Fibroblast of peridontal ligament (primary cell): ENCODE results near the gene SLC35F3.

ENCODE experiments used
- DNase-seq: peaks from one replicate; pipeline ENCODE4 v3.0.0-alpha.2; 2010; ENCODE audit errors: extremely low read depth

The SLC35F3 gene

DNA sequence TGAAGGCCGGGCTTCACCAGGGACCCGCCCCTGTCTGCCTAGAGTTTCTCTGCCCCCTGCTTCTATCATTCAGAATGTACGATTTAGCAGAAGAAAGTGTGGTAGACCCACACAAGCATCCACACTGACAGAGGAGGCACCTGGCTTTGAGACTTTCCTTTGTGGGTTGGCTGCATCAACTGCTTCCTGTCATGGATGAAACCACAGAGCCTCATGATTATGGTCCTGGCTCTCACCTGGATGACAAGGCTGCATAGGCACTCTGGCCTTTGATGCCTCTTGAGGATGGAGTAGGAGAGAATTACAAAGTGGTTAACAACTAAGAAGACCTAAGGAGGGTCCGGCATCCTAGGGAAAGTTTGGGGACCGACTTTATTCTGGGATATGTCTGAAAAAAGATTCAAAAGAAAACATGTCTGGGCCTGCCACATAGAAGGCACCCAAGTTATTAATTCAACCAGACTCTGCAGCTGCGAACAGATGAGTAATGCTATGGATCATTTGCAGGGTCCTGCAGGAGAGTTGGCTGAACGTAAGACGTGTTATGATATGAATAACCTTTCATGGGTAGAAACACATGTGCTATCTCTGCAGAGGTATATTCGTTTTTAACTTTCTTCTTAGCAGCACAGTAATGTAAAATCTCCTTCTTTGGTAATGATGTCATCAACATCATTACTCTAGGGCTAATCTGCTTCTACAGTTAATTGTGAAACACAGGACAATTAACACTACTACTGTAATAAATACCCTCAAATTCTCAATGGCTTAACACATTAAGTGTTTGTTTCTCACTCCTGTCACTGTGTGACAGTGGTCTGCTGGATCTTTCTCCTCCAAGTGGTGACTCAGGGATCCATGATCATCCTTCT, 136.2 kb downstream of the SLC35F3 start:
- no peak for DNase-seq

GRCh38 chr1:234044079-234044478, 139.6 kb downstream of the SLC35F3 start:
- no peak for DNase-seq

DNA sequence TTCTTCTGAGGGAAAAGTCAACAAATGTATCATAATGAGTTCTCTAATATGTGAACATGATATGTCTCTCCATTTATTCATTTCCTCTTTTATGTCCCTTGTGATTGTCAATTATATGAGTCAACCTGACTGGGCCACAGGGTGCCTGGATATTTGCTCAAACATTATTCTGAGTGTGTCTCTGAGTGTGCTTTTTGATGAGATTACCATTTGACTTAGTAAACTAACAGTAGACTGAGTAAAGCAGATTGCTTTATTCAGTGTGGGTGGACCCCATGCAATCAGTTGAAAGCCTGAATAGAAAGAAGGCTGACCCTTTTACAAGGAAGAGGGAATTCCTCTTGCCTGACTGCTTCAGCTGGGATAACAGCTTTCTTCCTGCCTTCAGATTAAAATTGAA, 142.6 kb downstream of the SLC35F3 start:
- DNase-seq = no peak

DNA sequence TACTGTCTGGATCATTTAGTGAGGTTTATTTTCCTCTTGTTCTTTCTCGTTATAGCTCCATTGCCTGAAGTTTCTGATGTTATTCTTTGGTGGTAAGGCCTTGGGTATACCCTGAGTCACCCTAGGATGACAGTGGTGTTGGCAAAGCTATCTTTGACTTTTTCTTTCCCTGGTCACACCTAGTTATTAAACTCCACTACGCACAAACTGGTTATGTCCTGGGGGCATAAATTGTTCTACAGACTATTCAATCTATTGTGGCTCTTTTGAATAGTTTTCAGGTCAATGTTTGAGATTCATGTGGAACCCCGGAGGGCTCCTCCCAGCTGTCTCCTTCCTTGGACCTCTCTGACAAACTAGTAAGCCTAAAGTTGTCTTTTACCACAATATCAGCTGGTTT, 157.7 kb downstream of the SLC35F3 start:
- no peak for DNase-seq

GRCh38 chr1:234065794-234066447, 161.4 kb downstream of the SLC35F3 start:
- DNase-seq = peak; percentile 34

- no peak for DNase-seq
Observed at GRCh38 chr1:234067581-234068337, 163.3 kb downstream of the SLC35F3 start.

DNA sequence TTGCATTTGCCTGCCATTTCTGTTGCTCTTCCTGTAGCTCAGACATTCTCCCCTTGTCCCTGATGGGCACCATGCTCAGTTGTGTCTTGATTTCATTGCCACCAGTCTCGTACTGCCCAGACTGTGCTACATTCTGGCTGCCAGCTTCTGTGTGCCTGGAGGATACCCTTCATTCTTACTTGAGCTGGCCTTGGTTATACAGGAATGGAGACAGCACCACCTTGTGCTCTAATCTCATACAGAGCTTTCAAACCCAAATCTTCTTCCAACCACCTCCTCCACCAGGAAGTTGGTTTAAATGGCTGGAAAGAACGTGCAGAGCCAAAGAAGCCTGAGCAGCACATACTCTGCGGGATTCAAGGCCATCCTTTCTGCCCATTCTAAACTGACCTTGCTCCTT, 165.3 kb downstream of the SLC35F3 start:
- DNase-seq = no peak

DNA sequence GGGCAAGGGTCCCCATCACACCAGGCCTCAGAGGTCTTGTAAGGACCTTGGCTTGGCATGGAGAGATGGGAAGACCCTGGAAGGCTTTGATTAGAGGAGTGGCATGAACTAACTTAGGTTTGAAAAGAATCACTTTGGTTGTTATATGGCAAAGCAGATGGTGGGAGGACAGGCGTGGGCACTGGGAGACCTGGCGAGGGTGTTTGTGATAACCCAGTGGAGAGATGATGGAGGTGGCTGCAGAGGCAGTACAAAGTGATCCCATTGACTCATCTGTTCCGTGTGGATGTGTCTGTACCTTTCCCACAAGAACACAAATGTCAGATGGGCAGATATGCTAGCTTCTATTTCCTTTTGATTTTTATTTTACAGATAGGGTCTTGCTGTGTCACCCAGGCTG, 168.3 kb downstream of the SLC35F3 start:
- no peak for DNase-seq

DNA sequence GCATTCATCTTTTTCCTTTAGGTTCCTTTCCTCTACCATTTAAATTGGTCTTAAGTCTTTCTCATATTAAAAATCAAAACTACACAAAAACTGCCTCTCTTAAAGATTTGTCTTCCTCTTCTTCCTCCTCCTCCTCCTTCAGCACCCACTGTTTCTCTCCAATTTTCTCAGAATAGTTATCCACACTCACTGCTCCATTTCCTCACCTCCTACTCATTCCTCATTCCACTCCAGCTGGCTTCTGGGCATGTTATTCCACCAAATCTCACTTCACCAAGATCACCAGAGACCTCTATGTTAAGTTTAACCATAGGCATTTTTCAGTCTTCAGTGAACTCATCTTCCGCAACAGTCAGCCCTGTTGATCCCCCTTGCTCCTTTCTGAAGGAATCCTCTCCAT, 173.7 kb downstream of the SLC35F3 start:
- no peak for DNase-seq

DNA sequence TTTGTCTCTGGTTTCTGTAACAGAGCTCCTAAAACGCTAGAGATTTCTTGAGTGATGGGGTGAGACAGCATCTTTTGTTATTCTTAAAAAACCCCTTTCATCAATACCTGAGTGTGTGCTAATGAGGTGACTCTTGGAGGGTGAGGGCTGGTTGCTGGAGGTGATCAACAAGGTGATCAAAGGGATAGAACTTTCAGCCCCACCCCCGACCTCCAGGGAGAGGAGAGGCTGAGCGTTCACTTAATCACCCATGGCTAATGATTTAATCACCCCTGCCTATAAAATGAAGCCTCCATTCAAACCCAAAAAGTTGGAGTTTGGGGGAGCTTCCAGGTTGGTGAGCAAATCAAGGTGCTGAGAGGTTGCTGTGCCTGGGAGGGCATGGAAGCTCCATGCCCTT, 175.4 kb downstream of the SLC35F3 start:
- DNase-seq = no peak

DNA sequence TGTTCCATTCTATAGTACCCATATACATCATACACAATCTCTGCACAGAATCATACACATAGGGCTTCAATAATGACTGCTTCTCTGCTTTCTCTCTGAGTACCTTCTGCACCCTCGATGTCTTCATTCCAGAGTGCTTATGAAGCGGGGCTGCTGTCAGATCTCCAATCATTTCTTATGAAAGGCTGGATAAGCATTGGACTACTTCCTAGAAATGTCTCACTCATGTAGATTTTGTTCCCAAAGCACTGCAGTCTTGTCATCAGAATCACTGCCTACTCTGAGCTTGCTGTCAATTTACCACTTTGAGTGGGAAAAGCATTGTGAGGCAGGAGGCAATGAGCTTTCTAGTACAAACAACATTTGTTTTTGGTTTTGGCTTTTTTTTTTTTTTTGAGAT, 179.0 kb downstream of the SLC35F3 start:
- DNase-seq = no peak

DNA sequence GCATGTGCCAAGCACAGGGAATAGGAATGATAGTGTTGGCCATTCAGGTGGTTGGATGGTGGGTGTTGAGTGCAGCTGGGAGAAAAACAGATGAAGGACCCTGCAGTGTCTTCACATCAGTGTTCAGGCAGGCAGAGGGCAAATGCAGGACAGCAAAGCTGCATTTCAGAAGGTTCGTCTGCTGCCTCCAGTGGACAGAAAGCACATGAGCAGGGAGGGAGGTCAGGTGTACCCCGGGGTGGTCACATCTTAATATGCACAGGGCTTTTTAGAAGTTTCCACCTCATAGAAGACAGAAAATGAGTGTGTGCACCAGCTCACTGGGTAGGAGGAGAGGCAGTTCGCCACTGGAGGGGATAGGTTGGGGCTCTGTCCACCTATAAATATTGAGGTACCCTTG, 184.9 kb downstream of the SLC35F3 start:
- no peak for DNase-seq

- no peak for DNase-seq
Observed at GRCh38 chr1:234090212-234091064, 186.0 kb downstream of the SLC35F3 start.

GRCh38 chr1:234091065-234091401, 186.6 kb downstream of the SLC35F3 start:
- no peak for DNase-seq

DNA sequence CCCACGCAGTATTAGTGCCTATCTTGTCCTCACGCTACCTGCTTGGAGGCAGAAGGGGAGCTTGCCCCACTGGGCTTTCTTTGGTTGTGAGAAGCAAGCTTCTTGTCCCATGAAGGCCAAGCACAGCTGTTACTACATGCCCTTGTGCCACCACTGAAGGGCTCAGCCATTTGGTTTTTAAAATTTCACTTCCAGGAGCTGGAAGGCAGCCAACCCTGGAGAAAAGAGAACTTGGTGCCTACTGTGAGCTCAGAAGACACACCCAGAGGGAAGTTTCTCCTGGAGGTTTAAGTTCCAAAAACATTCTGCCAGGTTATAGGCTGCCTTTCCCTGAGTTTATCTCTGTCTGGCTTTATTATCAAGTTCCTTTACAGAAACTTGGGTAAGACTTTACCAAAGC, 187.4 kb downstream of the SLC35F3 start:
- no peak for DNase-seq

DNA sequence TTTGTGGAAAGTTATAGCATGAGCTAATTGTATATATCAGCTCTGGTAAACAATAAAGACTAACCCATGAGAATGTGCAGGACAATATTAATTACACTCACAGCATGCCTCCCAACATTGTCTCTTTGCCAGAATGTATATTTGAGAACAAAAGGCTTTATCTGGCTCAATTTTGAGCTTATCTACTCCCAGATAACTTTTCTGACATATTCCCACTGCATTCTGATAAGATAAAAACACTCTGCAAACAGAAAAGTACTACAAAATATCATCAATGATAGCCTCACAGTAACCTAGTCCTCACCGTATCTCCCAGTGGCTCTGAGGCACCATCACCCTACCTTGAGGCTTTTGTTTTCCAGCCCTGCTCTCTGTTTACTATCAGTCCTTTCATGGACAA, 188.6 kb downstream of the SLC35F3 start:
- no peak for DNase-seq

- no peak for DNase-seq
Observed at GRCh38 chr1:234093741-234094140, 189.3 kb downstream of the SLC35F3 start.

DNA sequence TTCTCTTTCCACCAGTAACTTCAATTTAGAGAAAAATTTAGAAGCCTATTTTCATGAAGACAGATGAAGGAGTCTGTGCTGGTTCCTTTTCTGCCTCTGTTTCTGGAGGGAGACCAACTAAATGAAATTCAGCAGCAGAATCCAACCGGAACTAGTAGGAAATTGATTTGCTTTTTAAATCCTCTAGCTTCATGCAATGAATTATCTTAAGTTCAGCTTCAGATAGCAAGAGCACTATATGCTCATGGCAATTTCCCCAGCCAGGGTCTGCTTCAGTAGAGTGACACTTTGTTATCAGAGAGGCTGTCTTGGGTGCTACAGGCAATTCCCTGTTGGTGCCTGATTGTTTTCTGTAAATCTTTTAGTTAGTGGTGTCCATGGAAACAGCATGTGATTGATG, 189.7 kb downstream of the SLC35F3 start:
- DNase-seq = no peak

GRCh38 chr1:234096161-234096770, 191.8 kb downstream of the SLC35F3 start:
- DNase-seq = no peak

DNA sequence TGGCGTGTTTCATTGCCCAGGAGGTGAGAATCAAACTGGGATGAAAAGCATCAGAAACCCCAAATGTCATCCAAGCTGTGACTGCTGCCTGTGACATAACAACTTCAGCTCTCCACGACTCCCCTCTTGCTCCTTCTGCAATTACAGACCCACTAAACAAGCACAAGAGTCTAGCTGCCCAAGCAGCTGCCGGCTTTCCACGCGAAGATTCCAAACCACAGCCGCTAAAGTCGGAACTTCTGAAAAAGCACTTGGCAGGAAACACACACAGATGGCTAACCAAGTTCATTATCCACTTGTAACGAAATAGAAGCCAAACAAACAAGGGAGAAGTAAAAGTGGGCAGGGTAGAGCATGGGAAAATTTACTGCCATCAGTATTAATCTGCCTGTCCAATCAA, 198.1 kb downstream of the SLC35F3 start:
- peak; percentile 5 for DNase-seq

GRCh38 chr1:234103198-234103597, 198.7 kb downstream of the SLC35F3 start:
- no peak for DNase-seq
